ENCODE results near the gene CLSTN2. TPM values are rescaled to one million over a fixed set of nuclear protein-coding genes. Genes with fewer than 3 reads are reported as not detected.

Gene CLSTN2
- total and polyA plus RNA-seq, 10 donors, result 0.02 to 0.22 (median 0.13) TPM; not detected in 1

DNA sequence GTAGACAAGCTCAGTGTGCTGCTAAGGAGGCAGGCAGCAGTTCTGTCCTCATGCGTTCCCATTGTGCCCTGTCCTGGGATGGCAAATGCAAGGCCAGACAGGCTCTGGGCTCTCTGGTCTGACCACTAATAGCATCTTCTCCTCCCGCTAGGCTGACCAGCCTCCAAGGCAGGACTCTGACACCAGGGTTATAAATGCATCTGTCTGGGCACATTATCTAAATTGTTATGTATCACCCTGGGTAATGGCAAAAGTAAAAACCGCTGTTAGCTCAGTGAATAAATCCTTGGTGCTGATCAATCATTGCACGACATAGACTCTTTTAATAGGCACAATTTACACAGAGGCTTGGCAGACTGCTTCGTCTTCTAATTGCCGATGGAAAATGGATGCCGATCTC, 85.6 kb downstream of the CLSTN2 start:
- Histone ChIP-seq H3K4me3 (no peak overlapping the region), H3K27ac (no peak overlapping the region), H3K4me1 (no peaks in the 10 kb centered on the region), H3K9me3 (no peaks in the 10 kb centered on the region), H3K27me3 (replicated peaks in 1 of 7) (no peaks in the 10 kb centered on the region), H3K36me3 (no peaks in the 10 kb centered on the region)
- intact Hi-C loops (cut with DNase I; ENCODE audit: low total_unique reads), result no loop called here
- TF ChIP-seq POLR2AphosphoS5 (IDR thresholded peaks at IDR 0.05) (no peak), POLR2A (IDR thresholded peaks at IDR 0.05) (no peak)
- TF ChIP-seq, protein P1, sequence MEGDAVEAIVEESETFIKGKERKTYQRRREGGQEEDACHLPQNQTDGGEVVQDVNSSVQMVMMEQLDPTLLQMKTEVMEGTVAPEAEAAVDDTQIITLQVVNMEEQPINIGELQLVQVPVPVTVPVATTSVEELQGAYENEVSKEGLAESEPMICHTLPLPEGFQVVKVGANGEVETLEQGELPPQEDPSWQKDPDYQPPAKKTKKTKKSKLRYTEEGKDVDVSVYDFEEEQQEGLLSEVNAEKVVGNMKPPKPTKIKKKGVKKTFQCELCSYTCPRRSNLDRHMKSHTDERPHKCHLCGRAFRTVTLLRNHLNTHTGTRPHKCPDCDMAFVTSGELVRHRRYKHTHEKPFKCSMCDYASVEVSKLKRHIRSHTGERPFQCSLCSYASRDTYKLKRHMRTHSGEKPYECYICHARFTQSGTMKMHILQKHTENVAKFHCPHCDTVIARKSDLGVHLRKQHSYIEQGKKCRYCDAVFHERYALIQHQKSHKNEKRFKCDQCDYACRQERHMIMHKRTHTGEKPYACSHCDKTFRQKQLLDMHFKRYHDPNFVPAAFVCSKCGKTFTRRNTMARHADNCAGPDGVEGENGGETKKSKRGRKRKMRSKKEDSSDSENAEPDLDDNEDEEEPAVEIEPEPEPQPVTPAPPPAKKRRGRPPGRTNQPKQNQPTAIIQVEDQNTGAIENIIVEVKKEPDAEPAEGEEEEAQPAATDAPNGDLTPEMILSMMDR (IDR thresholded peaks at IDR 0.05 in 8 of 11, conservative IDR thresholded peaks at IDR 0.05 in 3 of 11), result no peak
- WGBS, 5 donors, result 68 to 83% (median 79%) methylated on average over 7 of the region's 7 CpGs
- no peak for DNase-seq

DNA sequence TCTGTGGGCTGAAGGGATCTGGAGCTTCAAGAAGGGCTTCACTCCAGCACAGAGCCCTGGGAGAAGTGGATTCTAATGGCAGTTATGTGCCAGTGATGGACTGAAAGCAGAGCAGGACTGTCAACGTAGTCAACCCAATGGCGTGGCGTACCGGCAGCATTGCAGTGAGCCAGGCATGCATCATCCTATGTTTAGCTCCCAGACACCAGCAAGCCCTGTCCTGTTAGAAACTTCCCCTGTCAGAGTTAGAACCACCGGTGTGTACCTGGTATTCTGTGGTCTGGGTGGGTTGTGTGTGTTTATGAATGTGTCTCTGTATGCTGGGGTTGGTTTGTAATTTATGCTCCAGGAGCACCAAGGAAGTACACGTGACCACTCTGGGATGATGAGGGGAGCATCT, 86.3 kb downstream of the CLSTN2 start:
- 90 to 96% (median 93%) methylated on average over 6 of the region's 6 CpGs for WGBS, 5 donors
- no peaks in the 10 kb centered on the region for H3K27me3 ChIP-seq (replicated peaks in 1 of 7)
- H3K4me1 ChIP-seq, result no peaks in the 10 kb centered on the region
- no peak for DNase-seq
- H3K4me3 ChIP-seq, result no peak overlapping the region
- H3K9me3 ChIP-seq, result no peaks in the 10 kb centered on the region
- H3K36me3 ChIP-seq, result no peaks in the 10 kb centered on the region
- H3K27ac ChIP-seq, result no peak overlapping the region
- TF ChIP-seq POLR2AphosphoS5 (IDR thresholded peaks at IDR 0.05) (no peak), POLR2A (IDR thresholded peaks at IDR 0.05) (no peak)
- TF ChIP-seq, protein P1 (IDR thresholded peaks at IDR 0.05 in 8 of 11, conservative IDR thresholded peaks at IDR 0.05 in 3 of 11), result no peak
- intact Hi-C loops (cut with DNase I; ENCODE audit: low total_unique reads), result no loop called here

DNA sequence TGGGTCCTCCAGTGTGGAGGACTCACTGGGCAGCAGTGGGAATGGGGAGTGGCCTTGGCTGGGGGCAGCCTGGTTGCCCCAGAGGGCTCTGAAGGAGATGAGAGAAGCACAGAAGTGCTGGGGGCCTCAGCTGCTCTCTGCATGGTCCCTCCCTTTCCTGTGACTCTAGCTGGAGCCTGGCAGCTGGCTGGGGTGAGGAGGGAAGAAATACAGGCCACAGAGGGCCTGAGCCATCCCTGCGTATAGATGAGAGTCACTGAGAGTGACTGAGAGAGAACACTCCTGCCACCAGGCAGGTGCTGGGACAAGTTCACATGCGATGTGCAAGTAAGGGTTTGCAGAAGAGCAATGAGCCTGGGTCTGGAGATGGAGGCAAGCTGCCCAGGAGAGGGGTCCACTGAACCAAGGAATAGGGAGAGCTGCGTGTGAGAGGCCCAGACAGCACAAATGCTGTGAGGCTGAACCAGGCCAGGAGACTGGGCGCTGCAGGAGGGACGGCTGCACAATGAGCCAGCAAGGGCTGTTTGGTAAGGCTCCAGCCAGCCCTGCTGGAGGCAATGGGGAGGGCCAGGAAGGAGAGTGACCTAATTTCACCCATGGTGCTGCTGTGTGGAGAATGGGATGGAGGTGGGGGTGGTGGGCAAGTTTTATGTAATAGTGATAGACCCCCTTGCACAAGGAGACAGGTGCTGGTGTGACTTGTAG, 87.2 kb downstream of the CLSTN2 start:
- DNase-seq, result no peak
- Histone ChIP-seq H3K36me3 (no peaks in the 10 kb centered on the region), H3K27me3 (replicated peaks in 1 of 7) (no peaks in the 10 kb centered on the region), H3K4me3 (no peak overlapping the region), H3K9me3 (no peaks in the 10 kb centered on the region), H3K27ac (no peak overlapping the region), H3K4me1 (no peaks in the 10 kb centered on the region)
- TF ChIP-seq POLR2AphosphoS5 (IDR thresholded peaks at IDR 0.05), result no peak
- TF ChIP-seq, protein P1 (IDR thresholded peaks at IDR 0.05 in 8 of 11, conservative IDR thresholded peaks at IDR 0.05 in 3 of 11), result no peak
- no peak for TF ChIP-seq POLR2A (IDR thresholded peaks at IDR 0.05)
- WGBS, 5 donors, result 70 to 77% (median 74%) methylated on average over 5 of the region's 5 CpGs
- intact Hi-C loops (cut with DNase I; ENCODE audit: low total_unique reads), result no loop called here

DNA sequence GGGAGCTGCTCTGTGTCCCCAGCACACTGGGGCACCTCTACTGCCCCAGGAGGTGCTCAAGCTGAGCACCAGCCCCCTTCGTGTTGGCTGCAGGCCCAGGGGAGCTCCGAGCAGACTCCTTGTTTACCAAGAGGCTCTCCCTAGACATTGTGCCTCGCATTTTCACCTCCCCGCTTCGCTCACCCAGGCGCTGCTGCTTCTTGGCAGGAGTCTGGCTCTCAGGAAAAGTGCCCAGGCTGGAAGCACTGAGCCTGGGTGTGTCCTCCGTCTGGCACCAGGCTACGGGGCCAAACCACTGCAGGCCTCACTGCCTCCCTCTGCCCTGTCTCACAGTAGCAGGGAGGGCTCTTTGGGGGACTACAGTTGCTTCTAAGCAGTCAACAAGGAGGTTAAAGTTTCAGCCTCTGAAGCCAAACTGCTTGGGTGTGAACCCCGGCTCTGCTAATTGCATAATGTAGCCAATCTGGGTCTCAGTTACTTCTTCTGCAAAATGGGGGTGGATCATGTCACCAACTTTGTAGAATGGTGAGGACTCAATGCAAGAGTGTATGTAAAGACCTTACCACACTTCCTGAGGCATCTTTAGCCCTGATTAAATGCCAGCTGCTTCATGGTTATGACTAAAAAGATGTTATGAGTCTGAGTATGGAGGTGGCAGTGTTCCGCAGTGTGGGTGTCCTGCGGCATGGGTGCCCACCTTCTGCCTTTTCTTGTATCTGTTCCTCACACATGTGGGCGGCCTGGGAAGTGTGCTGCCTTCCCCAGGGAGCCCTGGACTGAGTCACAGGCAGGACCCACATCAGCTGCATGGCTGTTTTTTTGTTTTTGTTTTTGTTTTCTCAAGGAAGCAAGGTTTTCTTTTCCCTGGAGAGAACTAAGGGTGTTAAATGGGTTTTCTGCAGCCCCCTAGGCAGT, 88.9 kb downstream of the CLSTN2 start:
- Histone ChIP-seq H3K27me3 (replicated peaks in 1 of 7) (no peaks in the 10 kb centered on the region), H3K4me1 (no peaks in the 10 kb centered on the region), H3K27ac (no peak overlapping the region), H3K9me3 (no peaks in the 10 kb centered on the region), H3K36me3 (no peaks in the 10 kb centered on the region), H3K4me3 (no peak overlapping the region)
- DNase-seq, result no peak
- no peak for TF ChIP-seq POLR2A (IDR thresholded peaks at IDR 0.05)
- TF ChIP-seq POLR2AphosphoS5 (IDR thresholded peaks at IDR 0.05), result no peak
- TF ChIP-seq, protein P1 (IDR thresholded peaks at IDR 0.05 in 8 of 11, conservative IDR thresholded peaks at IDR 0.05 in 3 of 11), result no peak
- WGBS, 5 donors, result 80 to 85% (median 84%) methylated on average over 12 of the region's 12 CpGs
- intact Hi-C loops (cut with DNase I; ENCODE audit: low total_unique reads), result no loop called here
